Nephron (organoid): Measurements from ENCODE around the gene CFAP61.
"Not testable (repeated sequence)": the region's sequence is repeated elsewhere in the genome, so short reads cannot be mapped to it uniquely, and the experiment has no call there.

Experiments
- H3K27ac Mint-ChIP-seq, 3 experiments: 2 replicates each; pipeline ENCODE4 v1.8.0; 2020; ENCODE audit warnings: mixed read lengths in 3 of 3, mild to moderate bottlenecking in 2 of 3, moderate library complexity in 1 of 3
- H3K27me3 Mint-ChIP-seq: 2 replicates; pipeline ENCODE4 v1.8.0; 2021; ENCODE audit warnings: low read depth, mild to moderate bottlenecking, moderate library complexity, mixed read lengths
- H3K36me3 Mint-ChIP-seq: 2 replicates; pipeline ENCODE4 v1.8.0; 2020; ENCODE audit warnings: low read depth, mixed read lengths
- H3K4me1 Mint-ChIP-seq: 2 replicates; pipeline ENCODE4 v1.8.0; 2020; ENCODE audit warnings: mixed read lengths
- H3K4me3 Mint-ChIP-seq, 3 experiments: 2 replicates each; pipeline ENCODE4 v1.8.0; 2020; ENCODE audit warnings: mild to moderate bottlenecking in 3 of 3, mixed read lengths in 3 of 3, moderate library complexity in 2 of 3
- H3K9me3 Mint-ChIP-seq: 2 replicates; pipeline ENCODE4 v1.8.0; 2020; ENCODE audit warnings: mixed read lengths
- TF ChIP-seq, protein P1 (sequence below), 3 experiments: fragments of 200-600 bp; sonication (generic); IDR thresholded peaks; one replicate each; pipeline ENCODE4 v1.5.0; 2021; ENCODE audit warnings: antibody characterized with exemption in 3 of 3; ENCODE audit not compliant: unreplicated experiment in 3 of 3

CFAP61 gene

GRCh38 chr20:20096421-20096820, 44.1 kb downstream of the CFAP61 start:
- Mint-ChIP-seq H3K9me3 (no peaks in the 10 kb centered on the region), H3K36me3 (no peaks in the 10 kb centered on the region), H3K27me3 (peaks cover 8% of the 10 kb centered on the region), H3K27ac (no peak overlapping the region), H3K4me3 (no peak overlapping the region), H3K4me1 (no peaks in the 10 kb centered on the region)
- TF ChIP-seq, protein P1, sequence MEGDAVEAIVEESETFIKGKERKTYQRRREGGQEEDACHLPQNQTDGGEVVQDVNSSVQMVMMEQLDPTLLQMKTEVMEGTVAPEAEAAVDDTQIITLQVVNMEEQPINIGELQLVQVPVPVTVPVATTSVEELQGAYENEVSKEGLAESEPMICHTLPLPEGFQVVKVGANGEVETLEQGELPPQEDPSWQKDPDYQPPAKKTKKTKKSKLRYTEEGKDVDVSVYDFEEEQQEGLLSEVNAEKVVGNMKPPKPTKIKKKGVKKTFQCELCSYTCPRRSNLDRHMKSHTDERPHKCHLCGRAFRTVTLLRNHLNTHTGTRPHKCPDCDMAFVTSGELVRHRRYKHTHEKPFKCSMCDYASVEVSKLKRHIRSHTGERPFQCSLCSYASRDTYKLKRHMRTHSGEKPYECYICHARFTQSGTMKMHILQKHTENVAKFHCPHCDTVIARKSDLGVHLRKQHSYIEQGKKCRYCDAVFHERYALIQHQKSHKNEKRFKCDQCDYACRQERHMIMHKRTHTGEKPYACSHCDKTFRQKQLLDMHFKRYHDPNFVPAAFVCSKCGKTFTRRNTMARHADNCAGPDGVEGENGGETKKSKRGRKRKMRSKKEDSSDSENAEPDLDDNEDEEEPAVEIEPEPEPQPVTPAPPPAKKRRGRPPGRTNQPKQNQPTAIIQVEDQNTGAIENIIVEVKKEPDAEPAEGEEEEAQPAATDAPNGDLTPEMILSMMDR (IDR thresholded peaks at IDR 0.05; ENCODE audit: unreplicated experiment in 3 of 3): no peak

DNA sequence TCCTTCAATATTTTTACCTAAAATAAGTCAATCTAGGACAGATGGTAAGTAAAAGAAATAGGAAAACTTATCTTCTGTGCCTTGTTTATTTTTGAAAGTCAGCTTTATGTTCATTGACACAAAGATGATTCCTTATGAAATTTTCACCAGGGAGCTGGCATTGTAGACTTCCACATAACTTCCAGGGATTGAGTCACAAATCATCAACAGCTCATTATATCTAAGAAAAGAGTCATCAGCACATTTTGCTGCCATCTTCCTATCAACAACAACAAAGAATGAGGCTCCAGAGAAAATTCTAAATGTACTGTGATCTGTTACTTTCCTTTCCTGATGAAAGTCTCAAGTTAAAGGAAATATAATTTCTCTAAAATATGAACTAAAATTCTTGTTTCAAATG, 48.5 kb downstream of the CFAP61 start:
- H3K4me3 Mint-ChIP-seq: no peak overlapping the region
- H3K36me3 Mint-ChIP-seq: no peaks in the 10 kb centered on the region
- no peak overlapping the region for H3K27ac Mint-ChIP-seq
- H3K9me3 Mint-ChIP-seq: peaks cover 2% of the 10 kb centered on the region
- no peaks in the 10 kb centered on the region for H3K4me1 Mint-ChIP-seq
- TF ChIP-seq, protein P1 (IDR thresholded peaks at IDR 0.05; ENCODE audit: unreplicated experiment in 3 of 3): no peak
- H3K27me3 Mint-ChIP-seq: peaks cover 3% of the 10 kb centered on the region

- TF ChIP-seq, protein P1 (IDR thresholded peaks at IDR 0.05; ENCODE audit: unreplicated experiment in 3 of 3): no peak
- Mint-ChIP-seq H3K27ac (peak overlapping the region in 1 of 3 experiments; percentile 32), H3K27me3 (peaks cover 3% of the 10 kb centered on the region), H3K4me3 (no peak overlapping the region), H3K9me3 (peaks cover 2% of the 10 kb centered on the region), H3K4me1 (no peaks in the 10 kb centered on the region), H3K36me3 (no peaks in the 10 kb centered on the region)
Measured at GRCh38 chr20:20102163-20102562, 49.8 kb downstream of the CFAP61 start.

DNA sequence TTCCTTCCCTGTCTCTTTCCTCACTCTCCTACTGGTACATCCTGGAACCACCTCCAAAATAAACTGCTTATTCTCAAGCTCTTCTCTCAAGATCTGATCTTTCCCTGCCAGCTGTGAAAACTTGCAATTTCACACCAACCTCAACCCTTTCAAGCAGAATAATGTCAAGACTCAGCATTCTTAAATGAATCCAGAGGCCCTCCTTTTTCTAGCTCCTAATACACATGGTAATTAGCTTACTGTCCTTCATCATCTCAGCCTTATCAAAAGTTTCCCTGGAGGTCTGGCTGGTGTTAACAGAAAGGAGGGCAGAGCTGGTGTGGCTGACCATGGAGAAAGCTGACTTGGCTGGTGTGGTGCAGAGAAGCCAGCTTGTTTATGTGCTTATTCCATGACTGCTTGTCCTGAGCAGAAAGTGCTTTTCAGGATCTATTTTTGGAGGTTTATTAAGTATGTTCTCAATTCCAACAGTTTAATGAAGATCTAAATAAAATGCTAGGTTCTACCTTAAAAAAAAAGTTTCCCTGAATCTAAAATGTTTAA, 50.5 kb downstream of the CFAP61 start:
- peak overlapping the region; percentile 32 to 46 (median 39) for H3K27ac Mint-ChIP-seq
- H3K27me3 Mint-ChIP-seq: peaks cover 3% of the 10 kb centered on the region
- H3K9me3 Mint-ChIP-seq: peaks cover 2% of the 10 kb centered on the region
- H3K4me3 Mint-ChIP-seq: no peak overlapping the region
- no peaks in the 10 kb centered on the region for H3K4me1 Mint-ChIP-seq
- no peaks in the 10 kb centered on the region for H3K36me3 Mint-ChIP-seq
- TF ChIP-seq, protein P1 (IDR thresholded peaks at IDR 0.05; ENCODE audit: unreplicated experiment in 3 of 3): no peak

DNA sequence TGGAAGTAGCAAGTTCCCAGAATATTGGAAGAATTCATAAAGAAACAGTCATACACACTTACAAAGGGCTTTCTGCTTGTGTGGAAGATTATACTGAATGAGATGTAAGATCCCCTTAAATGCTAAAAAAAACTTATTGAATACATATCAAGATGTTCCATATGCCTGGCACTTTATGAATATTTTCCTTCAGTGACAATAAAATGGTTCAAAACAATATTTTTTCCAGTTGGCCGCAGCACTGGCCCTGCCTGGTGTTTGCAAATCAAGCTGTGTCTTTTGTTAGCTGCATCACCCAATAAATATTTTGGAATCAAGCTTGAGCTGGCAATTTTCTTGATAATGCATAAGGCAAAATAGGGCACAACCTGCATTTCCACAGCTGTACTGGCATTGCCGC, 51.2 kb downstream of the CFAP61 start:
- TF ChIP-seq, protein P1 (IDR thresholded peaks at IDR 0.05; ENCODE audit: unreplicated experiment in 3 of 3): no peak
- H3K36me3 Mint-ChIP-seq: no peaks in the 10 kb centered on the region
- H3K4me3 Mint-ChIP-seq: no peak overlapping the region
- peaks cover 2% of the 10 kb centered on the region for H3K9me3 Mint-ChIP-seq
- no peaks in the 10 kb centered on the region for H3K4me1 Mint-ChIP-seq
- peaks cover 3% of the 10 kb centered on the region for H3K27me3 Mint-ChIP-seq
- H3K27ac Mint-ChIP-seq: no peak overlapping the region

GRCh38 chr20:20123187-20123586, 70.9 kb downstream of the CFAP61 start:
- H3K27me3 Mint-ChIP-seq, H3K27ac Mint-ChIP-seq, H3K4me1 Mint-ChIP-seq: not testable (repeated sequence)

More at GRCh38 chr20:20123187-20123586, 70.9 kb downstream of the CFAP61 start:
- H3K4me3 Mint-ChIP-seq, H3K36me3 Mint-ChIP-seq: not testable (repeated sequence)
- H3K9me3 Mint-ChIP-seq: peaks cover 45% of the 10 kb centered on the region
